Measurements from ENCODE around the gene NAGLU. TPM values are rescaled to one million over a fixed set of nuclear protein-coding genes. Genes with fewer than 3 reads are reported as not detected.

The NAGLU gene
- total RNA-seq, 1 donor from 2014 or later, result 31.9 TPM

Small RNAs within 50 kb of the gene (small RNA-seq; reads per million reads assigned to genes)
- 0.37 reads per million, percentile 62 among the genes with 10 or more reads in this experiment for gene MIR548AT (ENCODE audit: low replicate concordance)

Other genes with a start within 250 kb of the NAGLU start
- gene STAT5A, start 247.7 kb upstream of the NAGLU start, total RNA-seq, result 39.3 TPM
- 158 TPM for gene STAT3, start 147.8 kb upstream of the NAGLU start, total RNA-seq
- gene CAVIN1, start 113.0 kb upstream of the NAGLU start, total RNA-seq, result 336 TPM
- 69.5 TPM for gene ATP6V0A1, start 77.4 kb upstream of the NAGLU start, total RNA-seq
- gene HSD17B1, start 16.7 kb downstream of the NAGLU start, total RNA-seq, result 0.21 TPM
- gene COASY, start 25.9 kb downstream of the NAGLU start, total RNA-seq, result 20.4 TPM
- 30.2 TPM for gene MLX, start 30.9 kb downstream of the NAGLU start, total RNA-seq
- 3.0 TPM for gene PSMC3IP, start 41.5 kb downstream of the NAGLU start, total RNA-seq
- gene RETREG3, start 73.1 kb downstream of the NAGLU start, total RNA-seq, result 52.6 TPM
- 21.1 TPM for gene TUBG1, start 73.4 kb downstream of the NAGLU start, total RNA-seq
- 6.2 TPM for gene TUBG2, start 123.0 kb downstream of the NAGLU start, total RNA-seq
- gene PLEKHH3, start 140.8 kb downstream of the NAGLU start, total RNA-seq, result 38.9 TPM
- gene CCR10, start 145.6 kb downstream of the NAGLU start, total RNA-seq, result 1.5 TPM
- 14.7 TPM for gene CNTNAP1, start 146.3 kb downstream of the NAGLU start, total RNA-seq
- 35.6 TPM for gene EZH1, start 208.8 kb downstream of the NAGLU start, total RNA-seq
- 11.9 TPM for gene RAMP2, start 225.0 kb downstream of the NAGLU start, total RNA-seq
- 40.3 TPM for gene VPS25, start 237.2 kb downstream of the NAGLU start, total RNA-seq
- gene WNK4, start 244.4 kb downstream of the NAGLU start, total RNA-seq, result not detected

All from tongue (tissue), 2 donors.